Breast epithelium (tissue), 3 donors: ENCODE results near the gene SOS1.

ENCODE experiments used
- CTCF ChIP-seq, 3 donors: fragments of 450-650 bp; IDR thresholded peaks; one replicate each; pipeline ENCODE4 v1.5.1; 2016 to 2017; ENCODE audit warnings: antibody characterized with exemption in 3 of 3, mild to moderate bottlenecking in 3 of 3, moderate library complexity in 3 of 3
- POLR2A ChIP-seq: fragments of 450-650 bp; IDR thresholded peaks from one replicate; pipeline ENCODE4 v1.6.1; 2016; ENCODE audit warnings: antibody characterized with exemption, mild to moderate bottlenecking, moderate library complexity

- TF ChIP-seq CTCF (IDR thresholded peaks at IDR 0.05): no peak
- TF ChIP-seq POLR2A: no peak
Observed at GRCh38 chr2:38991899-38992298, 129.0 kb downstream of the SOS1 start.
